Mesendoderm (in vitro differentiated cells): ENCODE results near the gene OMP.
"Not testable (repeated sequence)": the region's sequence is repeated elsewhere in the genome, so short reads cannot be mapped to it uniquely, and the experiment has no call there.

Experiments
- DNase-seq: peaks from one replicate; pipeline ENCODE4 v3.0.0; 2013
- H2AK5ac ChIP-seq: 2 replicates; pipeline ENCODE4 v1.6.1; 2013; ENCODE audit warnings: low read length, inconsistent platforms
- H2BK120ac ChIP-seq: 2 replicates; pipeline ENCODE4 v1.6.1; 2013; ENCODE audit warnings: low read depth, mild to moderate bottlenecking, low read length, moderate library complexity, mixed read lengths
- H2BK15ac ChIP-seq: replicated peaks from 2 replicates; pipeline ENCODE4 v1.6.1; 2013; ENCODE audit warnings: low read depth, mild to moderate bottlenecking, moderate library complexity
- H2BK5ac ChIP-seq: 2 replicates; pipeline ENCODE4 v1.6.1; 2013; ENCODE audit warnings: low read length, inconsistent platforms
- H3K18ac ChIP-seq: 2 replicates; pipeline ENCODE4 v1.6.1; 2013; ENCODE audit warnings: mild to moderate bottlenecking, low read length, mixed read lengths
- H3K23ac ChIP-seq: one replicate; pipeline ENCODE4 v1.6.1; 2013; ENCODE audit warnings: low read length
- H3K27ac ChIP-seq: 2 replicates; pipeline ENCODE4 v1.5.1; 2013; ENCODE audit warnings: low read depth, mild to moderate bottlenecking, inconsistent platforms, low read length, moderate library complexity
- H3K27me3 ChIP-seq: 2 replicates; pipeline ENCODE4 v1.6.1; 2013; ENCODE audit warnings: low read length, control low read depth, mild to moderate bottlenecking, inconsistent platforms; ENCODE audit not compliant: insufficient read depth, poor library complexity
- H3K36me3 ChIP-seq: 2 replicates; pipeline ENCODE4 v1.6.1; 2013; ENCODE audit warnings: low read length, inconsistent platforms; ENCODE audit not compliant: control insufficient read depth, insufficient read depth
- H3K4ac ChIP-seq: one replicate; pipeline ENCODE4 v1.6.1; 2013; ENCODE audit warnings: low read depth, mild to moderate bottlenecking, low read length, moderate library complexity
- H3K4me1 ChIP-seq: 2 replicates; pipeline ENCODE4 v1.6.1; 2013; ENCODE audit warnings: low read depth, low read length, inconsistent platforms; ENCODE audit not compliant: control insufficient read depth
- H3K4me2 ChIP-seq: 2 replicates; pipeline ENCODE4 v1.6.1; 2013; ENCODE audit warnings: low read length
- H3K4me3 ChIP-seq: 2 replicates; pipeline ENCODE4 v1.5.1; 2013; ENCODE audit warnings: mild to moderate bottlenecking, low read length
- H3K56ac ChIP-seq: one replicate; pipeline ENCODE4 v1.6.1; 2013; ENCODE audit warnings: low read length
- H3K79me1 ChIP-seq: 2 replicates; pipeline ENCODE4 v1.6.1; 2013; ENCODE audit warnings: low read length, inconsistent platforms
- H3K79me2 ChIP-seq: 2 replicates; pipeline ENCODE4 v1.6.1; 2013; ENCODE audit warnings: mild to moderate bottlenecking, low read length; ENCODE audit not compliant: control insufficient read depth, insufficient read depth
- H3K9ac ChIP-seq: 2 replicates; pipeline ENCODE4 v1.6.1; 2013; ENCODE audit warnings: low read length, inconsistent platforms
- H4K5ac ChIP-seq: one replicate; pipeline ENCODE4 v1.6.1; 2013; ENCODE audit warnings: low read length
- H4K8ac ChIP-seq: one replicate; pipeline ENCODE4 v1.6.1; 2013; ENCODE audit warnings: low read depth, mild to moderate bottlenecking, control low read depth, low read length, moderate library complexity
- WGBS: extraction: QIAGEN DNeasy Blood & Tissue Kit; methylation state at CpG from one replicate; pipeline ENCODE4 v1.1.7; 2013; ENCODE audit warnings: low lambda C conversion rate, missing lambda C conversion rate; ENCODE audit not compliant: insufficient coverage; ENCODE audit errors: extremely low coverage; 5-methylcytosine and 5-hydroxymethylcytosine counted together

OMP gene

GRCh38 chr11:77094841-77095365 is 7.7 kb upstream of the OMP start:
- H2BK120ac ChIP-seq = no peak overlapping the region
- no peak overlapping the region for H2AK5ac ChIP-seq
- no peak overlapping the region for H3K23ac ChIP-seq
- no peaks in the 10 kb centered on the region for H3K27me3 ChIP-seq
- no peaks in the 10 kb centered on the region for H3K36me3 ChIP-seq
- H4K8ac ChIP-seq = no peak overlapping the region
- no peak overlapping the region for H3K4me3 ChIP-seq
- no peak overlapping the region for H2BK5ac ChIP-seq
- no peak overlapping the region for H3K56ac ChIP-seq
- H3K4me1 ChIP-seq = no peaks in the 10 kb centered on the region
- no peak overlapping the region for H4K5ac ChIP-seq
- no peak overlapping the region for H3K9ac ChIP-seq
- no CpG with 5 or more reads among the region's 7 CpGs for WGBS
- no peak for DNase-seq
- H3K4me2 ChIP-seq = no peak overlapping the region
- H3K27ac ChIP-seq = no peak overlapping the region
- no peaks in the 10 kb centered on the region for H3K79me1 ChIP-seq
- H3K79me2 ChIP-seq = no peaks in the 10 kb centered on the region
- no peak overlapping the region for H2BK15ac ChIP-seq
- no peak overlapping the region for H3K4ac ChIP-seq
- H3K18ac ChIP-seq = no peak overlapping the region

DNA sequence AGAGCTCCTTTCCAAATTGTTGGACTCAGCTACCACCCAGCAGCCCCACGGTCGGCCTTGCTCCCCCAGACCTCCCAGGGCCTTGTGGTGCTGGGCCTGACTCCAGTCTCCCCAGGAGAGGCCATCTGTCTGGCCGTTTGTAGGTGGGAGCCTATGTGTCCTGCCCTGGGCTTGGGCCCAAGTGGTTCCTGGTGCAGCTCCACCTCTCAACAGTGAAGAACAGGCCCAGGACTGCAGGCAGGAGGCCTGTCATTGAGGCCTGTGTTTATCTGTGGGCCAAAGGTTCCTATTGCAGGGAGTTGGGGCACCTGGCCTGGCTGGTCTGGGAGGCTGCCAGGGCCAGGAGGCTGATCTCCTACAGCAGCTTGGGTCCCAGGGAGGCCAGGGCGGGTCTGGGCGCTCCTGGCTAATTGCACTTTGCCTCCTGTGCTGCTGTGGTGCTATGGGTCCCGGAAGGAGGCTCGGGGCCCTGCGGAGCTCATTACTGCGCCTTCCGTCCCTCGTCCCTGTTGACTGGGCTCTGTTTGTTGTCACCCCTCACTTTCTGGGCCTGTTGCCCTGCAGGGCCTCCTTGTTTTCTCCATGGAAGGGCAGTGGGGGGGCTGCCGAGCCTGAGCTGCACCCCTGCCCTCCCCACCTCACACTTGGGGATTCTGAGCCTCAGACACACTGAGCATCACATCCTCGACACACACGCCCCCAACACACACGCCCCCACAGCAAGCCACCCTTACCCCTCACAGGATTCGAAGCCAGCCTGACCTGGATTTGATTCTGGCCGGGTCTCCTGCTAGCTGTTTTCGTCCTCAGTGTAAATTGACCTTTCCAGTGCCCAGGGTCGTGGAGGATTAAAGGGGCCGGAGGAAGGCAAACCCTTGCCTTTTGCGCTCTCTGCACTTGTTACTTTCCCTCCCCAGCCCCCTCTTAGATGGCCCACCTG is 6.8 kb upstream of the OMP start:
- Histone ChIP-seq H3K79me2 (no peaks in the 10 kb centered on the region), H3K4me3 (no peak overlapping the region), H3K36me3 (no peaks in the 10 kb centered on the region), H2AK5ac (no peak overlapping the region), H3K23ac (no peak overlapping the region), H3K27me3 (no peaks in the 10 kb centered on the region), H2BK5ac (no peak overlapping the region), H2BK15ac (no peak overlapping the region), H4K5ac (no peak overlapping the region), H3K79me1 (no peaks in the 10 kb centered on the region), H3K18ac (no peak overlapping the region), H3K4ac (no peak overlapping the region), H3K56ac (no peak overlapping the region), H3K4me2 (no peak overlapping the region), H2BK120ac (no peak overlapping the region), H3K4me1 (no peaks in the 10 kb centered on the region), H3K9ac (no peak overlapping the region), H3K27ac (no peak overlapping the region), H4K8ac (no peak overlapping the region)
- WGBS = no CpG with 5 or more reads among the region's 21 CpGs
- DNase-seq = no peak

GRCh38 chr11:77096591-77097019 is 6.0 kb upstream of the OMP start:
- Histone ChIP-seq H4K5ac (no peak overlapping the region), H3K23ac (no peak overlapping the region), H3K56ac (no peak overlapping the region), H3K4me1 (no peaks in the 10 kb centered on the region), H3K4me2 (no peak overlapping the region), H2BK15ac (no peak overlapping the region), H3K36me3 (no peaks in the 10 kb centered on the region), H3K79me1 (no peaks in the 10 kb centered on the region), H2AK5ac (no peak overlapping the region), H3K79me2 (no peaks in the 10 kb centered on the region), H3K18ac (no peak overlapping the region), H3K4ac (no peak overlapping the region), H3K9ac (no peak overlapping the region), H4K8ac (no peak overlapping the region), H2BK5ac (no peak overlapping the region), H3K27me3 (no peaks in the 10 kb centered on the region), H3K27ac (no peak overlapping the region), H3K4me3 (no peak overlapping the region), H2BK120ac (no peak overlapping the region)
- no peak for DNase-seq
- WGBS = no CpG with 5 or more reads among the region's 8 CpGs

DNA sequence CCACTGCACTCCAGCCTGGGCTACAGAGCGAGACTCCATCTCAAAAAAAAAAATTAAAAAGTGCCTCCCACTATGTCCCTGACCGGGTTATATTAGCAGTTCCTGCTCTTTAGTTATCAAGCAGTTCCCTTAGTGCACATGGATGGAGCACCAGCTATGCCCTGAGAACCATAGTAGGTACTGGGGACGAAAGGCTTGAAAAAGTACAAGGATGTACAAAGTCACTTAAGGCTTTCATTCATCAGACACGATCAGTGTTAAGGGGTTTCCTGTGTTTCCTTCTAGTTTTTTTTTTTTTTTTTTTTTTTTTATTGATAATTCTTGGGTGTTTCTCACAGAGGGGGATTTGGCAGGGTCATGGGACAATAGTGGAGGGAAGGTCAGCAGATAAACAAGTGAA is 5.5 kb upstream of the OMP start:
- not testable (repeated sequence) for H3K36me3 ChIP-seq, H3K4ac ChIP-seq, H3K27me3 ChIP-seq, H2BK5ac ChIP-seq, H3K79me1 ChIP-seq, H2BK120ac ChIP-seq, H2AK5ac ChIP-seq, H3K4me2 ChIP-seq, H3K9ac ChIP-seq, H3K4me1 ChIP-seq, H4K5ac ChIP-seq, H3K4me3 ChIP-seq, H3K56ac ChIP-seq, H4K8ac ChIP-seq, DNase-seq, H3K79me2 ChIP-seq, H3K27ac ChIP-seq, H2BK15ac ChIP-seq, H3K23ac ChIP-seq, H3K18ac ChIP-seq
- WGBS = no CpG with 5 or more reads among the region's 4 CpGs

- Histone ChIP-seq H3K79me1 (no peaks in the 10 kb centered on the region), H2BK15ac (no peak overlapping the region)
These were observed 2.2 kb upstream of the OMP start for GRCh38 chr11:77100166-77101042.

More at GRCh38 chr11:77100166-77101042, 2.2 kb upstream of the OMP start:
- Histone ChIP-seq H3K4me3 (no peak overlapping the region), H3K23ac (no peak overlapping the region), H2BK5ac (no peak overlapping the region), H3K36me3 (no peaks in the 10 kb centered on the region), H3K27me3 (no peaks in the 10 kb centered on the region), H3K56ac (no peak overlapping the region), H3K9ac (no peak overlapping the region), H4K5ac (no peak overlapping the region), H3K4me2 (no peak overlapping the region), H3K4me1 (no peaks in the 10 kb centered on the region), H2AK5ac (no peak overlapping the region), H3K18ac (no peak overlapping the region), H3K79me2 (no peaks in the 10 kb centered on the region), H3K27ac (no peak overlapping the region), H4K8ac (no peak overlapping the region), H3K4ac (no peak overlapping the region), H2BK120ac (no peak overlapping the region)
- no peak for DNase-seq
- WGBS = no CpG with 5 or more reads among the region's 14 CpGs
